Measurements from ENCODE around the gene JAK1. TPM values are rescaled to one million over a fixed set of nuclear protein-coding genes. Genes with fewer than 3 reads are reported as not detected.
"Not testable (repeated sequence)": the region's sequence is repeated elsewhere in the genome, so short reads cannot be mapped to it uniquely, and the experiment has no call there.

Gene JAK1
- total RNA-seq, 1 donor from 2014 or later, result 74.3 TPM

DNA sequence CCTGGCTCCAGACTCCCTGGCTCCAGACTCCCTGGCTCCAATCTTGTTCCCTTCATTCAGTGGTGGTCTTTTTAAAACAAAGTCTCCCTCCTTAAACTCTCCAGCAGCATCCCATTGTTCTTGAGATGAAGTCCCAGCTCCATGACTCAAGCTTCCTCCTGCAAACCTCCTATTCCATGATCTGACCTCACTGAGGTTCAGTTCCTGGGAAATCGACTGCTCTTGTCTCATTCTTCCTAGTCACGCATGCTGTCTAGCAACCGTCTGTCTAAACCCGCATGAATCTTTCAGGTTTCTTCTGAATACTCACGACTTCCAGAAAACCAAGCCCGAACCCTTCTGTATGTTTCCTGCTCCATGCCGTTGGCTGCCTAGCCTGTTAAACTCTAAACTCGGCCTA, 129.5 kb downstream of the JAK1 start:
- DNase-seq, result no peak

DNA sequence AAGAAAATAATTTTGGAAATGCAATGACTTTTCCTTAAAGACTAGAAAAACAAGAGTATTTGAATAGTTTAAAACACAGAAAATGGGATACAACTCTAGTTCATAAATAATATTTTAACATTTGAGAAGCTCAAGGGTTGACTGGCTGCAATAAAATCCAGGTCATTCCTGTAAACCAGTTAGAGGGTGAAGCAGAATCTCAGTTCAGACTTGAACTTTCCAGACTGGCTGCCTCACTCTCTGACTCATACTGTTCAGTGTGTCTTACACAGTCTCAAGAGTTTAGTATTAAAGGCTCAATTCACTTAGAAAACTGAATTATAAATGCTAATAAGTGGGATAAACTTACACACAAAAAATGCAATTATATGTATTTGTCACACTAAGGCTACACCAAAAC, 131.6 kb downstream of the JAK1 start:
- DNase-seq, result no peak

DNA sequence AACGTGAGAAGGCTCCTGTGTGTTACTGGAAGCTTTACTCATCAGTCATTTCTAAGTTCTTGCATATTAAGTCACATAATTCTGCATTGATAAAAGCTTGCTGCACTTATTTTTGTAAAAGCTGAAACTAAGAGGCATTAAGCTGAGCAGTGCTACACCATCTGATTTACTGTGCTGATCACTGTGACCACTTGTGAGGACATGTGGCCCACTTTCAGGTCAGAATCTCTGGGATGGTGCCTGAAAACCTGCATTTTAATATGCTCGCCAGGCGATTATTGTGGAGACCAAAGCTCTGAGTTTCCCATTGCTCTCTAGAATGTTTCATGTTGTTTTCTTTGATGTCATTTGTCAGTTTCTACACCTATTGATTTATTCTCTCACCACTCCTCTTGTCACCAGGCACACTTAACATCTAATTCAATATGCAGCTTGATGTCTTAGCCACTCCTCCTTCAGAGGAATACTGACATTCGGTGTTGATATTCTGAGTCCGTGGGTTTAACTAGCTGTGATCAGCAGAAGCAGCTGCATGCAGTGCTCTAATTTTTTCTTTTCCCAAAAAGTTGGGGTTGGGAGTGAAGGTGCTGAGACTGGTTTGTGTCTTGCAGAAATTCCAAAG, 136.2 kb downstream of the JAK1 start:
- DNase-seq, result no peak

DNA sequence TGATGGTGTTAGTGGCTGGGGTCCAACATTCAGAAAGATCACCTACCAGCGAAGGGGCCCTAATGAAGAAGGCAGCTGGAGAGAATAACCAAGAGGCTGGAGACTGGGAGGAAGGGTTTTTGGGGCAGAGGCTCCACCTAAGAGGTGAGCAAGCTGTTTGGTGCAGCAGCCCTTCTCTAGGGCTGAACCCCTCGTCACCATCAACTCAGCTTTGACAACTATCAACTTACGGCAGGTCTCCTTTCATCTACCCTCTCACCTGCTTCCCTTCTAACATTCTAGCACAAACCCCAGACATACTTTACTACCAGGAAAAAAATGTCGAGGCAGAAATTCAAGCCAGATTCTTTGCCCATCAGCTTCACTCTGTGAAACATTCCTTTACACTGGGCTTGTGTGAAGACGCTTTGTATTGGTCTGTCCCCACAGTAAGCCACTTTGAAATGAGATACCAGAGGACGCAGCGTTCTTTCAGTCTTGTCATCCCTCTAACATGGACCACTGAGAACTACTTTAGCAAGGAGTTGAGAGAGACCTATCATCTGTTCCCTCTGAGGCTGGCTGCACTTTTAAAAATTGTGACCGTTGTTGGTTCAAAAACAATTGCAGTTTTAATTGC, 136.8 kb downstream of the JAK1 start:
- DNase-seq, result no peak

DNA sequence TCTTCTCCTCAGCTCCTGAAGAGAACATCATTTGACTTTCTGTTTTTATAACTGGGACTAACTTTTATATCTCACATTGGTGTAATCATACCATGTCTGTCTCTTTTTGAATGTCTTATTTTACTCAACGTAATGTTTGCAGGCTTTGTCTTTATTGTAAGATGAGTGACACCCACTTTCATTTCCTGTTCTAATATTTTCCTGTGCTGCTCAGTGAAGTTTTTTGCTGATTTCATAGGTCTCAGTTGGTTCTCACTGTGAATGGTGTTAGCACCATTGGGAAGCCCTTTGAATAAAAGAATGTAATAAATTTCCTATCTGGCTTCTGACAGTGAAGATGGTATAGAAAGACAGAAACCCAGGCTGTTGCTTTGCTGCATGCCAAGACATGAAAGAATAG, 137.5 kb downstream of the JAK1 start:
- no peak for DNase-seq

DNA sequence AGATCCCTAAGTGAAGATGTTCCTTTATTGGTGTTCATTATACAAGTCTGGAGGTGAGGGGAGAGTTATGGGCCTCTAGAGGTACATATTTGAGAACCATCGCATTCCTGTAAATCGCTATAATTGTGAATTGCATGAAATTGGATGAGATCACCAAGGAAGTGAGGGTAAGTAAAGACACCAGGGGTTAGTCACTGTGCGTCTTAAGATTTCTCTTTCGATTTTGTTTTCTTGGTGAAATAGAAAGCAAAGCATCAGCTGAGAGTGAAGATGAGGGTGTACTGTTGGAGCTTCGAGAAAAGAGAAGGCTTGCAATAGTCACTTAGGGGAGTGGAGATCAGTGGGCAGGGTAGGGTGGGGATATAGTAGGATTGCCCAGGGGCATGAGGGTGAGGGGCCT, 139.4 kb downstream of the JAK1 start:
- DNase-seq, result no peak

DNA sequence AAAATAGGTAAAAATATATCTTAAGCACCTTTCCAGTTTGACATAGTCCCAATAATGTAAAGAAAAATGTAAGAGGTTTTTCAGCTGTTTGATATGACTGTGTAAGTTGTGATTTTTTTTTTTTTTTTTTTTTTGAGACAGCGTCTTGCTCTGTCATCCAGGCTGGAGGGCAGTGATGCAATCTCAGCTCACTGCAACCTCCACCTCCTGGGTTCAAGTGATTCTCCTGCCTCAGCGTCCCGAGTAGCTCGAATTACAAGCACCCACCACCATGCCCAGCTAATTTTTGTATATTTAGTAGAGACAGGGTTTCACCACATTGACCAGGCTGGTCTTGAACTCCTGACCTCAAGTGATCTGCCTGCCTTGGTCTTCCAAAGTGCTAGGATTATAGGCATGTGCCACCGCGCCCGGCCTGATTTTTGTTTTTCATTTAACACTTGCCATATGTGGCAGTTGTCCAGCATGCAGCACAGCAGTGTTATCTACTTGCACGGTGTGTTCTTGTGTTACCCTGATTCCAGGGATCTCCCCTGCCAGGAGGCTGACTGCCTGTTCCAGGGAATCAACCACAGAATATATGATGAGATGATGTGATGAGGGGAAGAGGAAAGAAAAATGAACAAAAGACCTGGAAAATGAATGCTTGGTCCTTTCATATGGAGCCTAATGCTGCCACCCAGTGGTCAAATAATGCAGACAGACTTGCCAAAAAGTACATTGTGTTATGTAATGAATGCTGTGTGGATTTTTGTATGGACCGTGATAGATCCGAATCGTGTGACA, 142.5 kb downstream of the JAK1 start:
- peak; percentile 74 for DNase-seq

DNA sequence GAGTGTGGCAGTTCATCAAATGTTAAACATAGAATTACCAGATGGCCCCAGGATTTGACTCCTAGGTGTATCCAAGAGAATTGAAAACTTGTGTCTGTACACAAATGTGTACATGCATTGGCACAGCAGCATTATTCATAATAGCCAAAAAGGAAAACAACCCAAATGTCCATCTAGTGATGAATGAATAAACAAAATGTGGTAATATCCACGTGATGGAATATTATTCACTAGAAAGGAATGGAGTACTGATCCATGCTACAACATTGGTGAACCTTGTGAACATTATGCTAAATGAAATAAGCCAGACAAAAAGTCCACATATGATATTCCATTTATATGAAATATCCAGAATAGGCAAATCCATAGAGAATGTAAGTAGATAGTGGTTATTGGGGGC, 143.7 kb downstream of the JAK1 start:
- no peak for DNase-seq

DNA sequence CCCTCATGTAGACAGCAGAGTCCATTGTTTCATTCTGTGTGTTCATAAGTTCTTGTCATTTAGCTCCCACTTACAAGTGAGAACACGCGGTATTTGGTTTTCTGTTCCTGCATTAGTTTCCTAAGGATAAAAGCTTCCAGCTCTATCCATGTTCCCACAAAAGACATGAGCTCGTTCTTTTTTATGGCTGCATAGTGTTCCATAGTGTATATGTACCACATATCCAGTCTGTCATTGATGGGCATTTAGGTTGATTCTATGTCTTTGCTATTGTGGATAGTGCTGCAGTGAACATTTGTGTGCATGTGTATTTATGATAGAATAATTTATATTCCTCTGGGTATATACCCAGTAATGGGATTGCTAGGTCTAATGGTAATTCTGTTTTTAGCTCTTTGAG, 145.8 kb downstream of the JAK1 start:
- DNase-seq, result not testable (repeated sequence)

DNA sequence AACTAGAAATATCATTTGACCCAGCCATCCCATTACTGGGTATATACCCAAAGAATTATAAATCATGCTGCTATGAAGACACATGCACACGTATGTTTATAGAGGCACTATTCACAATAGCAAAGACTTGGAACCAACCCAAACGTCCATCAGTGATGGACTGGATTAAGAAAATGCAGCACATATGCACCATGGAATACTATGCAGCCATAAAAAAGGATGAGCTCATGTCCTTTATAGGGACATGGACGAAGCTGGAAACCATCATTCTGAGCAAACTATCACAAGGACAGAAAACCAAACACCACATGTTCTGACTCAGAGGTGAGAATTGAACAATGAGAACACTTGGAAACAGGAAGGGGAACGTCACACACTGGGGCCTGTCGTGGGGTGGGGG, 149.0 kb downstream of the JAK1 start:
- not testable (repeated sequence) for DNase-seq

DNA sequence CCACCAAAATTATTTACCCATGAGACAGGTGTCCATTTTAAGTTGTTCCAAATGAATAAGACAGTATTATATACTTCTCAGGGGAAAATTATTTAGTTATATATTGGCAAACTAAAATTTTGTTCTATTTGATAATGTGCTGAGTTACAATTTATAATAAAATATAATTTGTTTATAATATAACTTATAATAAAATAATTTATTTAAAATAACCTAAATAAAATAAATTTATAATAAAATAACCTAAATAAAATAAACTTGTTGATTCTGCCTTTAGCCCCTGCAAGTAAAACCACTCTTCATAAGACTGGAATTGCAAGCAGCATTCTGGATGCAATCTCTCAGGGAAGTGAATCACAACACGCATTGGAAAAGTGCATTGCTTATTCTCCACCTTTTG, 151.9 kb downstream of the JAK1 start:
- DNase-seq, result no peak

DNA sequence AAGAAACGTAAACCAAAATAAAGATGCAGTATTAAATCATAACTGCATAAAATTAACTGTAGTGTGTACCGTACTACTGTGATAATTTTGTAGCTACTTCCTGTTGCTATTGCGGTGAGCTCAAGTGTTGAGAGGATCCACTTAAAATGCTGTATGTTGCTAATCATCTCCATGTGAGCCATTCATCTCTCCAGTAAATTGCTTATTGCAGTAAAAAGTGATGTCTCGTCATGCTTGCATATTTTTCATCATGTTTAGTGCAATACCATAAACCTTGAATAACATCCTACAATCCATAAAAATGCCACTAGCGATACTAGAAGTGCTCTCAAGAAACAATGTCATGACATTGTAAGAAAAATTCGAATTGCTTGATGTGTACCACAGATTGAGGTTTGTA, 155.2 kb downstream of the JAK1 start:
- DNase-seq, result no peak

DNA sequence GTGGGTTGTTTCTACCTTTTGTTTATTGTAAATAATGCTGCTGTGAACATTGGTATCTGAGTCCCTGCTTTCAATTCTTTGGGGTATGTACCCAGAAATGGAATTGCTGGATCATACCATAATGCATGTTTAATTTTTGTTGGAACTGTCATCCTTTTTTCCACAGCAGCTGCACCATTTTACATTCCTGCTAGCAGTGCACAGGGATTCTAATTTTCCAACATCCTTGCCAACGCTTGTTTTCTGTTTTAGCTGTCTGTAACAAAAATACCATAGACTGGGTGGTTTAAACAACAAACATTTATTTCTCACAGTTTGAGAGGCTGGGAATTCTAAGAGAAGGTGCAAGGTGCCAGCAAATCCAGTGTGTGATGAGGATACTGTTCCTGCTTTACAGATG, 156.3 kb downstream of the JAK1 start:
- DNase-seq, result no peak

DNA sequence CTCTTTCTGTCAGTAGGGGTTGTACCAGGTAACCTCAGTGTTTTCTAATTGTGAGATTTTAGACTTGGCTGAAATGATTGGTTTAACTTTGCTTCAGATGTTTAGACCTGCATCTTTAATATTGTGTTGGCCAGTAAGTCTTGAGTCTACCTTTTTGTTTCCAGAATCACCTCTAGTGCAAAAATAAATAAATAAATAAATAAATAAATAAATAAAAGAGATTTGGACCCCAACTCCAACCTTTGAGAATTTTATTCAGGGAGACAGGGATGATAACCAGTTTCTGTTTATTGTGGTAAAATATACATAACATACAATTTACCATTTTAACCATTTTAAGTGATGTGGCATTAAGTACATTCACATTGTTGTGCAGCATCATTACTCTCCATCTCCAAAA, 157.0 kb downstream of the JAK1 start:
- no peak for DNase-seq

DNA sequence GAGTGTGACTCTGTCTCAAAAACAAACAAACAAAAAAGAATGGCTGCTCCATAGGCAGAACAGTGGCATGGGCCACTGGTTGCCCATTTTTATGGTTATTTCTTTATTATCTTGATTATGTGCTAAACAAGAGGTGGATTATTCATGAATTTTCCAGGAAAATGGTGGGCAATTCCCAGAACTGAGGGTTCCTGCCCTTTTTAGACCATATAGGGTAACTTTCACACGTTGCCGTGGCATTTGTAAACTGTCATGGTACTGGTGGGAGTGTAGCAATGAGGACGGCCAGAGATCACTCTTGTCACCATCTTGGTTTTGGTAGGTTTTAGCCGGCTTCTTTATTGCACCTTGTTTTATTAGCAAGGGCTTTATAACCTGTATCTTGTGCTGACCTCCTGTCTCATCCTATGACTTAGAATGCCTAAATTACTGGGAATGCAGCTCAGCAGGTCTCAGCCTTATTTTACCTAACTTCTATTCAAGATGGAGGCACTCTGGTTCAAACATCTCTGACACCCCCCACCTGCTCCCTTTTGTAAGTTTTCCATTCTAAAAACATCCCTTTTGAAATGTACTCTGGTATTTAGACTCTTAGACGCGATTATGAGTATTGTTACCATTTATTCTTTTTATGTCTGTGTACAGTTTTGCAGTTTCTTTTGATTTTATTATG, 164.4 kb downstream of the JAK1 start:
- no peak for DNase-seq

DNA sequence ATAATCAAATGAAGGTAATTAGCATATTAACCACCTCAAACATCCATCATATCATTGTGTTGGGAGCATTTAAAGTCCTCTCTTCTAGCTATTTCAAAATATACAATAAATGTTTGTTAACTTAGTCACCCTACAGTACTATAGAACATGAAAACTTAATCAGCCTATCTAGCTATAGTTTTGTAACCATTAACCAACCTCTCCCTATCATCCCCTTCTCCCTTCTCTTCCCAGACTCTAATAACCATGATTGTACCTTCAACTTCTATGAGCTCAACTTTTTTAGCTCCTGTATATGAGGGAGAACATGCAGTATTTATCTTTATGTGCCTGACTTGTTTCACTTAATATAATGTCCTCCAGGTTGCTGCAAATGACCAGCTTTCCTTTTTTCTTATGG, 167.5 kb downstream of the JAK1 start:
- no peak for DNase-seq

DNA sequence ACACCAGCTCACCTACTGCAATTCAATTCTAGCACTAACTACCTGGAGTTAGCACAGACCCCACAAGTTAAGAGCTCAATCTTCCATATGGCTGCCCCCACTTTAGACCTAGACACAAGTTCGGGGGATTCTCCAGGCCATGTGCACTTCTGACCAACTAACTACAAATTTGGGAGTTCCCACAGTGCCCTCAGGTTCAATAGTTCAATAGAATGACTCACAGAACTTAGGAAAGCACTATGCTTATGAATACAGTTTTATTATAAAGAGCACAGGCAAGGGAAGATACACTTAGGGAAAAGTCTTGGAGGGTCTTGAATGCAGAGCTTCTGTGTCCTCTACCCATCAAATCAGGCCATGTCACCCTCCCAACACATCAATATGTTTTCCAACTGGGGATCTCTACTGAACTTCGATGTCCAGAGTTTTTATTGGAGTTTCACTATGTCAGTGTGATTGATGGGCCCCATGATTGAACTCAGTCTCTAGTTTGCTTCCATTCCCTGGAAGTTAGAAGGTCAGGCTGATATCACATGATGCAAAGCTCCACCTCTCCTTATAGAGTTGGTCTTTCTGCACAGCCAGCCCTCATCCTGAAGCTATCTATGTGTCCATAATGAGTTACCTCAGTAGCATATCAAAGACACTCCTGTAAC, 175.4 kb downstream of the JAK1 start:
- DNase-seq, result no peak

Small RNAs within 50 kb of the gene (small RNA-seq; reads per million reads assigned to genes)
- gene AL606517.2 (ENCODE audit: low replicate concordance), result not detected

Other genes with a start within 250 kb of the JAK1 start
- gene RAVER2, start 221.5 kb downstream of the JAK1 start, total RNA-seq, result 17.5 TPM
- 18.9 TPM for gene AK4, start 181.7 kb upstream of the JAK1 start, total RNA-seq

Measured in skin of body (tissue), 3 donors.